Natural killer cell (primary cell): ENCODE results near the gene TBL3. TPM values are rescaled to one million over a fixed set of nuclear protein-coding genes. Genes with fewer than 3 reads are reported as not detected.
A peak's percentile ranks its signal among the peaks of the same experiment; 100 is the strongest.

Source experiments
- ATAC-seq, 3 donors: fragments of 150-1000 bp in 2 of 3; fragments of 200-7000 bp in 1 of 3; cut with Tn5 transposase; 1 replicate in 1 of 3; 2 replicates in 2 of 3; pipeline ENCODE4 v1.10.0; 2021; ENCODE audit warnings: mild to moderate bottlenecking in 2 of 3, moderate library complexity in 2 of 3
- DNase-seq, 2 donors: peaks; one replicate each; pipeline versions ENCODE4 v3.0.0 to v3.0.0-alpha.2; 2013 to 2021; ENCODE audit warnings: mixed read lengths in 1 of 2
- H3K27ac ChIP-seq: one replicate; pipeline ENCODE4 v1.5.1; 2013; ENCODE audit warnings: mild to moderate bottlenecking, low read length
- H3K27me3 ChIP-seq: one replicate; pipeline ENCODE4 v1.6.1; 2013; ENCODE audit warnings: low read length; ENCODE audit not compliant: control insufficient read depth, insufficient read depth
- H3K36me3 ChIP-seq: one replicate; pipeline ENCODE4 v1.6.1; 2013; ENCODE audit warnings: low read length; ENCODE audit not compliant: control insufficient read depth, insufficient read depth
- H3K4me1 ChIP-seq: one replicate; pipeline ENCODE4 v1.6.1; 2013; ENCODE audit warnings: low read length; ENCODE audit not compliant: control insufficient read depth, insufficient read depth
- H3K4me3 ChIP-seq: one replicate; pipeline ENCODE4 v1.5.1; 2013; ENCODE audit warnings: low read length
- H3K9me3 ChIP-seq: one replicate; pipeline ENCODE4 v1.6.1; 2013; ENCODE audit warnings: low read length; ENCODE audit not compliant: control insufficient read depth, insufficient read depth
- H3K27ac Mint-ChIP-seq, 2 donors: one replicate each; pipeline ENCODE4 v1.8.0; 2022; ENCODE audit warnings: mild to moderate bottlenecking in 2 of 2, mixed read lengths in 2 of 2, moderate library complexity in 1 of 2
- H3K27me3 Mint-ChIP-seq, 2 donors: one replicate each; pipeline ENCODE4 v1.8.0; 2022; ENCODE audit warnings: low read depth in 2 of 2, mixed read lengths in 2 of 2
- H3K36me3 Mint-ChIP-seq: one replicate; pipeline ENCODE4 v1.8.0; 2022; ENCODE audit warnings: mixed read lengths
- H3K4me1 Mint-ChIP-seq, 2 donors: one replicate each; pipeline ENCODE4 v1.8.0; 2022; ENCODE audit warnings: mixed read lengths in 2 of 2
- H3K4me3 Mint-ChIP-seq: one replicate; pipeline ENCODE4 v1.8.0; 2022; ENCODE audit warnings: mild to moderate bottlenecking, moderate library complexity, mixed read lengths
- H3K9me3 Mint-ChIP-seq, 2 donors: one replicate each; pipeline ENCODE4 v1.8.0; 2022; ENCODE audit warnings: mixed read lengths in 2 of 2
- CTCF ChIP-seq: fragments of 200-600 bp; IDR thresholded peaks from one replicate; pipeline ENCODE4 v1.8.0; 2022; ENCODE audit warnings: antibody characterized with exemption
- WGBS: methylation state at CpG from one replicate; pipeline ENCODE4 v1.1.7; 2013; ENCODE audit warnings: missing lambda C conversion rate; ENCODE audit not compliant: insufficient coverage; 5-methylcytosine and 5-hydroxymethylcytosine counted together
- intact Hi-C: fragments of 100-400 bp; cut with micrococcal nuclease; formaldehyde crosslinking; loops from one replicate; pipeline ENCODE4 v1.14.2; 2022
- total RNA-seq, 4 donors: library from RNA; stranded (reverse); fragments of 120-200 nt in 1 of 4; gene quantifications; one replicate each; pipeline versions ENCODE4 v1.2.3 to v1.2.4, GENCODE V29; 2013 to 2022

TBL3 gene
- total RNA-seq, 3 donors from 2014 or later (not counting 1 experiment from before 2014, with no cell fraction given), result 25.1 to 28.9 (median 28.1) TPM

GRCh38 chr16:1983544-1984346, 11.9 kb downstream of the TBL3 start, which contains the start of gene GFER:
TSS of gene GFER (plus strand) at chr16:1984193. CDS start at chr16:1984219, 26 bp downstream.
- peak; percentile 74 to 78 for DNase-seq
- Histone ChIP-seq H3K36me3 (peaks cover 10% of the 10 kb centered on the region), H3K4me1 (peaks cover 27% of the 10 kb centered on the region), H3K27ac (peak within 1 kb of the TSS; percentile 75), H3K27me3 (peaks cover 31% of the 10 kb centered on the region), H3K4me3 (peak within 1 kb of the TSS; percentile 58), H3K9me3 (no peaks in the 10 kb centered on the region)
- no peaks in the 10 kb centered on the region for H3K36me3 Mint-ChIP-seq
- peak; percentile 87 to 93 (median 87) for ATAC-seq
- H3K4me1 Mint-ChIP-seq, result peaks cover 4 to 16% of the 10 kb centered on the region in 2 donors
- peak; percentile 15 for TF ChIP-seq CTCF
- H3K27me3 Mint-ChIP-seq, result peaks cover 0 to 14% of the 10 kb centered on the region in 2 donors
- peak within 1 kb of the TSS; percentile 26 to 72 for H3K27ac Mint-ChIP-seq
- peak within 1 kb of the TSS; percentile 86 for H3K4me3 Mint-ChIP-seq
- intact Hi-C loops, result no loop called here
- H3K9me3 Mint-ChIP-seq, result no peaks in the 10 kb centered on the region
- WGBS, result under 1% methylated on average over 109 of the region's 109 CpGs

GRCh38 chr16:1984347-1985225, 12.7 kb downstream of the TBL3 start:
- H3K27ac ChIP-seq, result peak overlapping the region; percentile 35
- peak overlapping the region; percentile 86 for H3K4me3 Mint-ChIP-seq
- DNase-seq (no peak), ATAC-seq (peak; percentile 11 to 30 (median 22))
- H3K27me3 Mint-ChIP-seq, result peaks cover 0 to 14% of the 10 kb centered on the region in 2 donors
- no peaks in the 10 kb centered on the region for H3K36me3 Mint-ChIP-seq
- H3K4me1 ChIP-seq, result peaks cover 32% of the 10 kb centered on the region
- H3K9me3 ChIP-seq, result no peaks in the 10 kb centered on the region
- TF ChIP-seq CTCF, result no peak
- intact Hi-C loops, result no loop called here
- peaks cover 10% of the 10 kb centered on the region for H3K36me3 ChIP-seq
- H3K27ac Mint-ChIP-seq, result peak overlapping the region in 1 of 2 donors; percentile 72
- H3K27me3 ChIP-seq, result peaks cover 29% of the 10 kb centered on the region
- peaks cover 4 to 22% of the 10 kb centered on the region in 2 donors for H3K4me1 Mint-ChIP-seq
- H3K4me3 ChIP-seq, result peak overlapping the region; percentile 54
- H3K9me3 Mint-ChIP-seq, result no peaks in the 10 kb centered on the region
- WGBS, result 15% methylated on average over 58 of the region's 58 CpGs

GRCh38 chr16:1985466-1986150, 13.8 kb downstream of the TBL3 start:
- no peak for TF ChIP-seq CTCF
- peaks cover 10% of the 10 kb centered on the region for H3K36me3 ChIP-seq
- no peak for DNase-seq
- H3K27ac ChIP-seq, result no peak overlapping the region
- intact Hi-C loops, result no loop called here
- H3K4me3 ChIP-seq, result no peak overlapping the region
- H3K4me3 Mint-ChIP-seq, result peak overlapping the region; percentile 55
- H3K9me3 Mint-ChIP-seq, result no peaks in the 10 kb centered on the region
- no peaks in the 10 kb centered on the region for H3K36me3 Mint-ChIP-seq
- 97% methylated on average over 14 of the region's 14 CpGs for WGBS
- no peak for ATAC-seq
- peaks cover 0 to 14% of the 10 kb centered on the region in 2 donors for H3K27me3 Mint-ChIP-seq
- peaks cover 34% of the 10 kb centered on the region for H3K4me1 ChIP-seq
- H3K9me3 ChIP-seq, result no peaks in the 10 kb centered on the region
- H3K27me3 ChIP-seq, result peaks cover 24% of the 10 kb centered on the region
- H3K27ac Mint-ChIP-seq, result no peak overlapping the region
- H3K4me1 Mint-ChIP-seq, result peaks cover 4 to 26% of the 10 kb centered on the region in 2 donors
